Nephron (organoid): ENCODE results near the gene AUH.

Source experiments
- H3K27ac Mint-ChIP-seq, 3 experiments: 2 replicates each; pipeline ENCODE4 v1.8.0; 2020; ENCODE audit warnings: mixed read lengths in 3 of 3, mild to moderate bottlenecking in 2 of 3, moderate library complexity in 1 of 3
- H3K27me3 Mint-ChIP-seq: 2 replicates; pipeline ENCODE4 v1.8.0; 2021; ENCODE audit warnings: low read depth, mild to moderate bottlenecking, moderate library complexity, mixed read lengths
- H3K36me3 Mint-ChIP-seq: 2 replicates; pipeline ENCODE4 v1.8.0; 2020; ENCODE audit warnings: low read depth, mixed read lengths
- H3K4me1 Mint-ChIP-seq: 2 replicates; pipeline ENCODE4 v1.8.0; 2020; ENCODE audit warnings: mixed read lengths
- H3K4me3 Mint-ChIP-seq, 3 experiments: 2 replicates each; pipeline ENCODE4 v1.8.0; 2020; ENCODE audit warnings: mild to moderate bottlenecking in 3 of 3, mixed read lengths in 3 of 3, moderate library complexity in 2 of 3
- H3K9me3 Mint-ChIP-seq: 2 replicates; pipeline ENCODE4 v1.8.0; 2020; ENCODE audit warnings: mixed read lengths
- TF ChIP-seq, protein P1 (sequence below), 3 experiments: fragments of 200-600 bp; sonication (generic); IDR thresholded peaks; one replicate each; pipeline ENCODE4 v1.5.0; 2021; ENCODE audit warnings: antibody characterized with exemption in 3 of 3; ENCODE audit not compliant: unreplicated experiment in 3 of 3

The AUH gene

DNA sequence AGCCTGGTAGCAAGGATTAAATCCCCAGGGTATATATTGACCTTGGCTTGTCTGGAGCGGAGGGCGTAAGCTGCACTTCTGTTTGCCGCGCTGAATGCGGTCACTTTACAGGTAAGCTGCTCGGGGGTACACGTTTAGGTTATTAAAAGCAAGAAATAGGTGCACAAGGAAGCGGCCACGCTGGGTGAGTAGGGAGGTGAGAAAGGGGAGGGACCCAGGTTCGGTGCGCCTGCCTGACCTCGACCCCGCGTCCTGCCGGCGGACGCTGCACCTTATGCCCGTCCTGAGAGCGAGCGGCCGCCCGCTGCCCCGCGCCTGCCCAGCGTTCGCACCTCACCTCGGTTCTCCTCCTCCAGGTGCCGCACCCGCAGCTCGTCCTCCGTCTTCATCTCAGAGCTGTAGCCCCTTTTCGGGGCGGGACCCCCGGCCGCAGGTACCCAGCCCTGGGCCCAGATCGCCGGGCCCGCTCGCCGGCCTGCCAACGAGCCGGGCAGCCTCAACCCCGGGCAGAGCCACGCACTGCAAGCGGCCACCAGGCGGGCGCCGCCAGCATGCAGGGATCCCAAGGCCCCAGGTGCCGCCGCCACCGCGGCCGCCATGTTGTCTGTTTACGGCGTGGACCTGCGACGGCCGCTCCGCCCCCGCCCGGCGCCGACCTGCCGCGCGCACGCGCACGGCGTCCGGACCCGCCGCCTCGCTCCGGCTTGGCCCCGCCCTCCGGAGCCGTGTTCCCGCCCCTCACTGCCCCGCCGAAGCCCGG lies at the start of gene AUH:
AUH (minus strand) TSS at position 628 of the 760 bp plus-strand sequence; CDS start at position 599, 29 bp downstream.
- Mint-ChIP-seq H3K27ac (peak within 1 kb of the TSS; percentile 90 to 98 (median 97)), H3K9me3 (no peaks in the 10 kb centered on the region), H3K4me3 (peak within 1 kb of the TSS; percentile 97 to 100 (median 99)), H3K27me3 (peaks cover 5% of the 10 kb centered on the region), H3K36me3 (peaks cover 3% of the 10 kb centered on the region), H3K4me1 (peaks cover 20% of the 10 kb centered on the region)
- TF ChIP-seq, protein P1, sequence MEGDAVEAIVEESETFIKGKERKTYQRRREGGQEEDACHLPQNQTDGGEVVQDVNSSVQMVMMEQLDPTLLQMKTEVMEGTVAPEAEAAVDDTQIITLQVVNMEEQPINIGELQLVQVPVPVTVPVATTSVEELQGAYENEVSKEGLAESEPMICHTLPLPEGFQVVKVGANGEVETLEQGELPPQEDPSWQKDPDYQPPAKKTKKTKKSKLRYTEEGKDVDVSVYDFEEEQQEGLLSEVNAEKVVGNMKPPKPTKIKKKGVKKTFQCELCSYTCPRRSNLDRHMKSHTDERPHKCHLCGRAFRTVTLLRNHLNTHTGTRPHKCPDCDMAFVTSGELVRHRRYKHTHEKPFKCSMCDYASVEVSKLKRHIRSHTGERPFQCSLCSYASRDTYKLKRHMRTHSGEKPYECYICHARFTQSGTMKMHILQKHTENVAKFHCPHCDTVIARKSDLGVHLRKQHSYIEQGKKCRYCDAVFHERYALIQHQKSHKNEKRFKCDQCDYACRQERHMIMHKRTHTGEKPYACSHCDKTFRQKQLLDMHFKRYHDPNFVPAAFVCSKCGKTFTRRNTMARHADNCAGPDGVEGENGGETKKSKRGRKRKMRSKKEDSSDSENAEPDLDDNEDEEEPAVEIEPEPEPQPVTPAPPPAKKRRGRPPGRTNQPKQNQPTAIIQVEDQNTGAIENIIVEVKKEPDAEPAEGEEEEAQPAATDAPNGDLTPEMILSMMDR (IDR thresholded peaks at IDR 0.05; ENCODE audit: unreplicated experiment in 3 of 3): peak in 1 of 3 experiments; percentile 25

- Mint-ChIP-seq H3K9me3 (no peaks in the 10 kb centered on the region), H3K4me3 (no peak overlapping the region), H3K27ac (no peak overlapping the region), H3K27me3 (no peaks in the 10 kb centered on the region), H3K36me3 (peaks cover 38% of the 10 kb centered on the region), H3K4me1 (peaks cover 1% of the 10 kb centered on the region)
- TF ChIP-seq, protein P1 (IDR thresholded peaks at IDR 0.05; ENCODE audit: unreplicated experiment in 3 of 3): no peak
Observed at GRCh38 chr9:91411096-91411771, 49.5 kb upstream of the AUH start.

- Mint-ChIP-seq H3K36me3 (peaks cover 42% of the 10 kb centered on the region), H3K27ac (no peak overlapping the region), H3K4me1 (no peaks in the 10 kb centered on the region), H3K9me3 (no peaks in the 10 kb centered on the region), H3K27me3 (no peaks in the 10 kb centered on the region), H3K4me3 (no peak overlapping the region)
- TF ChIP-seq, protein P1 (IDR thresholded peaks at IDR 0.05; ENCODE audit: unreplicated experiment in 3 of 3): no peak
Observed at GRCh38 chr9:91410161-91410560, 48.4 kb upstream of the AUH start.

- H3K27ac Mint-ChIP-seq: no peak overlapping the region
- no peak overlapping the region for H3K4me3 Mint-ChIP-seq
- H3K36me3 Mint-ChIP-seq: peaks cover 44% of the 10 kb centered on the region
- TF ChIP-seq, protein P1 (IDR thresholded peaks at IDR 0.05; ENCODE audit: unreplicated experiment in 3 of 3): no peak
- no peaks in the 10 kb centered on the region for H3K4me1 Mint-ChIP-seq
- no peaks in the 10 kb centered on the region for H3K27me3 Mint-ChIP-seq
- H3K9me3 Mint-ChIP-seq: no peaks in the 10 kb centered on the region
Observed at GRCh38 chr9:91408475-91408874, 46.8 kb upstream of the AUH start.

DNA sequence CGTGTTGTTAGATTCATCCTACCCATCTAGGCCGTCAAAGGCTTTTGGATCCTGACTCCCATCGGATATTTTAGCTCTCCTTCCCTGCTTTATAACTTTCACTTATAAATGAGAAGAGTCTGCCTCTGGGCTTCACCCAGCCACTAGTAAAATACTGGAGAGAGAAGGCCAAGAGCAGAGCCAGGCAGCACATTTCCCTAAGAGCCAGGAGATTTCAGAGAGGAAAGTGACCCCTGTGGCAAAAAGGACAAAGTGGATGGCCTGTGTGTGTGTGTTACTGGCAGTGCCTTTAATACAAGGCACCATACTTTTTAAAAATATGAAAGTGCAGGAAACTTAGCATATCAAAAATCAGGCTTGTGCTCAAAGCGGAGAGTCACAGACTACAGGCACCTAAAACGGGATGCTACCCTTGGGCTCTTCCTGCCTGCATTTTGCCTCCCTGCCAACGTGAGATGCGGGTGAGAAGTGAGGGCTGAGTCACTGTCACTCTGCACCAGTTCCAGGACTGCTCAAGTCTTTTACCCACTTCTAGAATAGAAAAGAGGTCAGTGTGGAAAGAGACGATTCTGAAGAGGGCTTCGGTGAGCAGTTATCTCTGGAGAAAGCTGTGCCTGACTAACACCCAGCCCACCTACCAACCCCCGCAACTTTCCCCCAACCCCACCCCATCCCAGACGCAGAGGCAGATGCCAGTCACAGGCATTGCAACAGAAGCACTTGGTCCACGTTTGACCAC lies 46.0 kb upstream of the AUH start:
- Mint-ChIP-seq H3K36me3 (peaks cover 44% of the 10 kb centered on the region), H3K4me3 (no peak overlapping the region), H3K27ac (no peak overlapping the region), H3K4me1 (no peaks in the 10 kb centered on the region), H3K9me3 (no peaks in the 10 kb centered on the region), H3K27me3 (no peaks in the 10 kb centered on the region)
- TF ChIP-seq, protein P1 (IDR thresholded peaks at IDR 0.05; ENCODE audit: unreplicated experiment in 3 of 3): no peak
